Activated T-helper 1 cell treated with anti-CD3 and anti-CD28 coated beads, Interleukin-12 subunit alpha, Interleukin-12 subunit beta, Interleukin-2, Interleukin-4 antibody, amounts not matched to agents 30 ng/mL and 10 ng/mL and 1 ng/mL, durations not matched to agents 14 hours and 24 hours and 36 hours (primary cell): ENCODE measurements around the gene SLFN13. TPM values are rescaled to one million over a fixed set of nuclear protein-coding genes. Genes with fewer than 3 reads are reported as not detected.
"Not testable (repeated sequence)": the region's sequence is repeated elsewhere in the genome, so short reads cannot be mapped to it uniquely, and the experiment has no call there.

ENCODE experiments used
- DNase-seq: peaks from one replicate; pipeline ENCODE4 v3.0.0; 2021; ENCODE audit warnings: low spot score
- H3K27ac Mint-ChIP-seq: one replicate; pipeline ENCODE4 v1.8.0; 2021; ENCODE audit warnings: mild to moderate bottlenecking, mixed read lengths
- H3K27me3 Mint-ChIP-seq: one replicate; pipeline ENCODE4 v1.8.0; 2022; ENCODE audit warnings: mild to moderate bottlenecking, moderate library complexity, mixed read lengths; ENCODE audit not compliant: insufficient read depth
- H3K36me3 Mint-ChIP-seq: one replicate; pipeline ENCODE4 v1.8.0; 2021; ENCODE audit warnings: low read depth, mixed read lengths
- H3K4me1 Mint-ChIP-seq: one replicate; pipeline ENCODE4 v1.8.0; 2021; ENCODE audit warnings: low read depth, mixed read lengths
- H3K4me3 Mint-ChIP-seq: one replicate; pipeline ENCODE4 v1.8.0; 2021; ENCODE audit warnings: mild to moderate bottlenecking, moderate library complexity, mixed read lengths
- H3K9me3 Mint-ChIP-seq: one replicate; pipeline ENCODE4 v1.8.0; 2021; ENCODE audit warnings: mixed read lengths
- intact Hi-C: fragments of 100-400 bp; cut with micrococcal nuclease; formaldehyde crosslinking; loops from one replicate; pipeline ENCODE4 v1.15.1; 2024
- total RNA-seq: library from RNA; stranded (reverse); gene quantifications from 2 replicates; pipeline ENCODE4 v1.2.3, GENCODE V29; 2022

Gene SLFN13
- total RNA-seq, 1 donor from 2014 or later = 32.2 TPM

DNA sequence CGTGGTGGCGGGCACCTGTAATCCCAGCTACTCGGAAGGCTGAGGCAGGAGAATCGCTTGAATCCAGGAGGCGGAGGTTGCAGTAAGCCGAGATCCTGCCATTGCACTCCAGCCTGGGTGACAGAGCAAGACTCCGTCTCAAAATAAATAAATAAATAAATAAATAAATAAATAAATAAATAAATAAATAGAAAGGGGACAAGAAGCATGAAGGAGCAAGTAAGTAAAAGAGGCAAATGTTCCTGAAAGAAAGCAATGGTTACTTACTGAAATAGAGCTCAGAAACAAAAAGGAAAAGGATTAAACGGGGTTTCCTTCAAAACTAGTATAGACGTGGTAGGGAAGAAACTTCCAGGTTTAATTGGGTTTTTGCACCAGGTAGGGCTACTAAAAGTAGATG lies 27.5 kb downstream of the SLFN13 start:
- H3K4me3 Mint-ChIP-seq, H3K27ac Mint-ChIP-seq, H3K9me3 Mint-ChIP-seq, H3K27me3 Mint-ChIP-seq, H3K4me1 Mint-ChIP-seq, DNase-seq, intact Hi-C loops: not testable (repeated sequence)
- H3K36me3 Mint-ChIP-seq = peaks cover 37% of the 10 kb centered on the region

DNA sequence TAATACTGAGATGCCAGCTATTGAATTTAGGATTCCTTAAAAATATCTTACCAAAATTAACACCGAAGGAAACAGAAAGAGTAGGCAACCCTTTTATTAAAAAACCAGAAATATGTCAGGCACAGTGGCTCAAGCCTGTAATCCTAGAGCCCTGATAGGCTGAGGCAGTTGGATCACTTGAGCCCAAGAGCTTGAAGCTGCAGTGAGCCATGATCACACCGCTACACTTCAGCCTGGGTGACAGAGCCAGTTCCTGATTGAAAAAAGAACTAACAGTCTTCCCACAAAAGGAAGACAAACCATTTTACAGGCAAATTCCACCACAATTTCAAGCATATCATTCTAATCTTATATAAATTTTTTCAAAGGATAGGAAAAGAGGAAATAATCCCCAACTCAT lies 31.9 kb downstream of the SLFN13 start:
- no peak overlapping the region for H3K4me3 Mint-ChIP-seq
- peaks cover 52% of the 10 kb centered on the region for H3K36me3 Mint-ChIP-seq
- no peak for DNase-seq
- no peak overlapping the region for H3K27ac Mint-ChIP-seq
- intact Hi-C loops = no loop called here
- H3K27me3 Mint-ChIP-seq = no peaks in the 10 kb centered on the region
- H3K9me3 Mint-ChIP-seq = peaks cover 25% of the 10 kb centered on the region
- H3K4me1 Mint-ChIP-seq = no peaks in the 10 kb centered on the region

DNA sequence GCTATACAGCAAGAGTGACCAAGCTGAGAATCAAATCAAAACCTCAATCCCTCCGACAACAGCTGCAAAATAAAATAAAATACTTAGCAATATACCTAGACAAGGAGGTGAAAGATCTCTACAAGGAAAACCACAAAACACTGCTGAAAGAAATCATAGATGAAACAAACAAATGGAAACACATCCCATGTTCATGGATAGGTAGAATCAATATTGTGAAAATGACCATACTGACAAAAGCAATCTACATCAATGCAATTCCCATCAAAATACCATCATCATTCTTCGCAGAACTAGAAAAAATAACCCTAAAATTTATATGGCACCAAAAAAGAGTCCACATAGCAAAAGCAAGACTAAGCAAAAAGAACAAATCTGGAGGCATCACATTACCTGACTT lies 33.9 kb downstream of the SLFN13 start:
- H3K27ac Mint-ChIP-seq, H3K4me1 Mint-ChIP-seq, H3K27me3 Mint-ChIP-seq, intact Hi-C loops, H3K4me3 Mint-ChIP-seq, DNase-seq: not testable (repeated sequence)
- Mint-ChIP-seq H3K36me3 (peaks cover 63% of the 10 kb centered on the region), H3K9me3 (peaks cover 25% of the 10 kb centered on the region)

DNA sequence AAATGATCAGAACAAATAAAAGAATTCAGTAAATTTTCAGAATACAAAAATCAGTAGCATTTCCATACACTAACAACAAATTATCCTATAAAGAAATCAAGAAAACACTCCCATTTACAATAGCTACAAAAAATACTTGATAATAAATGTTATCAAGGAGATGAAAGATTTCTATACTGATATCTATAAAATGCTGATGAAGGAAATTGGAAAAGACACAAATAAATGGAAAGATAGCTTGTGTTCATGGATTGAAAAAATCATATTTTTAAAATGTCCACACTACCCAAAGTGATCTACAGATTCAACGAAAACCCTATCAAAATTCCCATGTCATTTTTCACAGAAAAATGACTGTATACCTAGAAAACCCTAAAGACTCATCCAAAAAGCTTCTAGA lies 34.3 kb downstream of the SLFN13 start:
- Mint-ChIP-seq H3K4me1 (no peaks in the 10 kb centered on the region), H3K27ac (no peak overlapping the region), H3K4me3 (no peak overlapping the region), H3K9me3 (peaks cover 25% of the 10 kb centered on the region), H3K27me3 (no peaks in the 10 kb centered on the region), H3K36me3 (peaks cover 63% of the 10 kb centered on the region)
- DNase-seq = no peak
- intact Hi-C loops = no loop called here

- DNase-seq = no peak
- Mint-ChIP-seq H3K27me3 (no peaks in the 10 kb centered on the region), H3K27ac (no peak overlapping the region), H3K36me3 (peaks cover 44% of the 10 kb centered on the region), H3K9me3 (no peaks in the 10 kb centered on the region), H3K4me3 (no peak overlapping the region), H3K4me1 (no peaks in the 10 kb centered on the region)
- intact Hi-C loops = no loop called here
These were observed 41.0 kb downstream of the SLFN13 start for GRCh38 chr17:35407531-35407930.

DNA sequence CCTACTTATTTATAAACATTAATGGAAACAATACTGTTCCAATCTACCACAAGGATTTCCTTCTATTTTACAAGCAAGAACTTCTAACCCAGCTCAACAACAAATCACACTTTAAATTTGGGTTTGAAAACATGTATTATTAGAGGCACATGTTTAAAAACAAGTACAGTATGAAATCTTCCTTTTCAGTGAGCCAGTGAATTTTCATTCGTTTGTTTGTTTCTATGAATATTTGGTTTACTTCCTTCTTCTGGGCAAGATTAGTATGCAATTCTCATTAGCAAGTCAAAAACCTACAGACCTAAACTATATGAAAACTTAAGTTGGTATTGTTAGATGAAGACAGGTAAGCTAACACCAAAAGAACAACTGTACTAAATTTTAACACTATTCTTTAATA lies 42.0 kb downstream of the SLFN13 start:
- Mint-ChIP-seq H3K27me3 (no peaks in the 10 kb centered on the region), H3K4me1 (no peaks in the 10 kb centered on the region), H3K9me3 (no peaks in the 10 kb centered on the region), H3K4me3 (no peak overlapping the region), H3K36me3 (peaks cover 38% of the 10 kb centered on the region), H3K27ac (no peak overlapping the region)
- DNase-seq = no peak
- intact Hi-C loops = no loop called here

GRCh38 chr17:35404360-35404759 lies 44.2 kb downstream of the SLFN13 start:
- intact Hi-C loops = no loop called here
- no peaks in the 10 kb centered on the region for H3K27me3 Mint-ChIP-seq
- H3K9me3 Mint-ChIP-seq = peaks cover 3% of the 10 kb centered on the region

GRCh38 chr17:35393783-35394182 lies 54.8 kb downstream of the SLFN13 start:
- H3K27ac Mint-ChIP-seq, H3K4me1 Mint-ChIP-seq, H3K27me3 Mint-ChIP-seq, H3K4me3 Mint-ChIP-seq, H3K9me3 Mint-ChIP-seq, intact Hi-C loops, DNase-seq, H3K36me3 Mint-ChIP-seq: not testable (repeated sequence)

More at GRCh38 chr17:35404360-35404759, 44.2 kb downstream of the SLFN13 start:
- Mint-ChIP-seq H3K4me1 (no peaks in the 10 kb centered on the region), H3K4me3 (no peak overlapping the region), H3K27ac (no peak overlapping the region), H3K36me3 (peaks cover 18% of the 10 kb centered on the region)
- DNase-seq = no peak

- Mint-ChIP-seq H3K4me3 (no peak overlapping the region), H3K9me3 (peaks cover 16% of the 10 kb centered on the region), H3K27me3 (peaks cover 9% of the 10 kb centered on the region), H3K36me3 (peaks cover 10% of the 10 kb centered on the region), H3K4me1 (peaks cover 4% of the 10 kb centered on the region), H3K27ac (no peak overlapping the region)
- intact Hi-C loops = no loop called here
- DNase-seq = no peak
These were observed 57.9 kb downstream of the SLFN13 start for GRCh38 chr17:35390663-35391062.

GRCh38 chr17:35390156-35390555 lies 58.4 kb downstream of the SLFN13 start:
- intact Hi-C loops = no loop called here
- Mint-ChIP-seq H3K9me3 (peaks cover 16% of the 10 kb centered on the region), H3K4me3 (no peak overlapping the region), H3K27me3 (peaks cover 9% of the 10 kb centered on the region), H3K4me1 (peaks cover 4% of the 10 kb centered on the region), H3K36me3 (peaks cover 12% of the 10 kb centered on the region), H3K27ac (no peak overlapping the region)
- no peak for DNase-seq

GRCh38 chr17:35387496-35387895 lies 61.1 kb downstream of the SLFN13 start:
- Mint-ChIP-seq H3K9me3 (peaks cover 33% of the 10 kb centered on the region), H3K36me3 (peaks cover 11% of the 10 kb centered on the region), H3K27me3 (peaks cover 4% of the 10 kb centered on the region), H3K4me1 (peaks cover 4% of the 10 kb centered on the region), H3K27ac (no peak overlapping the region), H3K4me3 (no peak overlapping the region)
- DNase-seq = no peak
- intact Hi-C loops = no loop called here

Other genes starting within 250 kb of the SLFN13 start
- 10.4 and 11.0 TPM in 2 replicates for gene SLFN5, start 205.7 kb downstream of the SLFN13 start, total RNA-seq
- 70.8 and 76.0 TPM in 2 replicates for gene SLFN11, start 75.1 kb downstream of the SLFN13 start, total RNA-seq
- gene SLFN12, start 16.3 kb downstream of the SLFN13 start, total RNA-seq = 6.6 and 8.4 TPM in 2 replicates
- 45.2 and 49.3 TPM in 2 replicates for gene SLFN12L, start 88.9 kb upstream of the SLFN13 start, total RNA-seq
- gene SLFN14, start 112.1 kb upstream of the SLFN13 start, total RNA-seq = 0.05 and 0.10 TPM in 2 replicates
- gene PEX12, start 129.8 kb upstream of the SLFN13 start, total RNA-seq = 5.0 and 5.9 TPM in 2 replicates
- 156 and 167 TPM in 2 replicates for gene AP2B1, start 138.6 kb upstream of the SLFN13 start, total RNA-seq